Measurements from ENCODE around the gene RRP36.
A peak's percentile ranks its signal among the peaks of the same experiment; 100 is the strongest.

RRP36 gene

GRCh38 chr6:43055966-43056365 is 34.5 kb downstream of the RRP36 start:
- ATAC-seq (replicated peaks) (no peak), DNase-seq (no peak)
- H3K27ac Mint-ChIP-seq = peak overlapping the region; percentile 62
- H3K4me3 Mint-ChIP-seq = no peak overlapping the region
- peaks cover 46 to 70% of the 10 kb centered on the region in 2 donors for H3K4me1 Mint-ChIP-seq
- H3K27me3 Mint-ChIP-seq = no peaks in the 10 kb centered on the region
- no peaks in the 10 kb centered on the region for H3K9me3 Mint-ChIP-seq
- H3K36me3 Mint-ChIP-seq = peaks cover 23 to 53% of the 10 kb centered on the region in 2 donors

GRCh38 chr6:43058531-43058930 is 37.1 kb downstream of the RRP36 start:
- no peak for ATAC-seq (replicated peaks)
- Mint-ChIP-seq H3K9me3 (no peaks in the 10 kb centered on the region), H3K27ac (peak overlapping the region; percentile 99), H3K4me1 (peaks cover 34 to 47% of the 10 kb centered on the region in 2 donors), H3K4me3 (peak overlapping the region; percentile 95 to 98), H3K27me3 (no peaks in the 10 kb centered on the region), H3K36me3 (peaks cover 17 to 46% of the 10 kb centered on the region in 2 donors)
- no peak for DNase-seq

GRCh38 chr6:43059168-43060033 is 38.0 kb downstream of the RRP36 start, which contains the start of the genes KLC4 and MRPL2:
Gene KLC4 (plus strand): TSS chr6:43059631. CDS start chr6:43061336, 1,705 bp downstream.
Gene MRPL2 (minus strand): TSS chr6:43059434. CDS start chr6:43059381, 53 bp downstream.
- H3K36me3 Mint-ChIP-seq = peaks cover 10 to 46% of the 10 kb centered on the region in 2 donors
- DNase-seq (peak; percentile 97), ATAC-seq (replicated peaks) (peak; percentile 97)
- H3K4me1 Mint-ChIP-seq = peaks cover 27 to 39% of the 10 kb centered on the region in 2 donors
- H3K9me3 Mint-ChIP-seq = no peaks in the 10 kb centered on the region
- peak within 1 kb of the TSS; percentile 99 for H3K27ac Mint-ChIP-seq
- peak within 1 kb of the TSS; percentile 95 to 98 for H3K4me3 Mint-ChIP-seq
- no peaks in the 10 kb centered on the region for H3K27me3 Mint-ChIP-seq

- Mint-ChIP-seq H3K4me3 (peak overlapping the region; percentile 95 to 98), H3K36me3 (peaks cover 9 to 44% of the 10 kb centered on the region in 2 donors), H3K27ac (peak overlapping the region; percentile 99), H3K9me3 (no peaks in the 10 kb centered on the region), H3K4me1 (peaks cover 27 to 38% of the 10 kb centered on the region in 2 donors), H3K27me3 (no peaks in the 10 kb centered on the region)
- DNase-seq (no peak), ATAC-seq (replicated peaks) (no peak)
Observed at GRCh38 chr6:43060034-43060754, 38.8 kb downstream of the RRP36 start.

GRCh38 chr6:43060755-43061633 is 39.6 kb downstream of the RRP36 start:
- Mint-ChIP-seq H3K4me3 (peak overlapping the region; percentile 95 to 98), H3K27ac (no peak overlapping the region), H3K27me3 (no peaks in the 10 kb centered on the region), H3K9me3 (no peaks in the 10 kb centered on the region), H3K36me3 (peaks cover 2 to 39% of the 10 kb centered on the region in 2 donors), H3K4me1 (peaks cover 24 to 32% of the 10 kb centered on the region in 2 donors)
- ATAC-seq (replicated peaks) (no peak), DNase-seq (no peak)

GRCh38 chr6:43061861-43062260 is 40.4 kb downstream of the RRP36 start:
- Mint-ChIP-seq H3K4me1 (peaks cover 24 to 30% of the 10 kb centered on the region in 2 donors), H3K36me3 (peaks cover 0 to 42% of the 10 kb centered on the region in 2 donors), H3K27ac (no peak overlapping the region), H3K4me3 (no peak overlapping the region), H3K9me3 (no peaks in the 10 kb centered on the region), H3K27me3 (no peaks in the 10 kb centered on the region)
- DNase-seq (no peak), ATAC-seq (replicated peaks) (no peak)

- Mint-ChIP-seq H3K9me3 (no peaks in the 10 kb centered on the region), H3K4me1 (peaks cover 23 to 27% of the 10 kb centered on the region in 2 donors), H3K4me3 (no peak overlapping the region), H3K27ac (no peak overlapping the region), H3K36me3 (peaks cover 0 to 38% of the 10 kb centered on the region in 2 donors), H3K27me3 (no peaks in the 10 kb centered on the region)
- ATAC-seq (replicated peaks) (no peak), DNase-seq (no peak)
Observed at GRCh38 chr6:43062818-43063217, 41.4 kb downstream of the RRP36 start.

GRCh38 chr6:43070028-43070632 is 48.7 kb downstream of the RRP36 start:
- Mint-ChIP-seq H3K4me1 (no peaks in the 10 kb centered on the region), H3K9me3 (no peaks in the 10 kb centered on the region), H3K4me3 (no peak overlapping the region), H3K27ac (no peak overlapping the region), H3K36me3 (peaks cover 23 to 44% of the 10 kb centered on the region in 2 donors), H3K27me3 (no peaks in the 10 kb centered on the region)
- DNase-seq = no peak
- peak; percentile 68 to 81 for ATAC-seq (replicated peaks)

GRCh38 chr6:43074847-43075669 is 53.6 kb downstream of the RRP36 start:
- ATAC-seq (replicated peaks) (no peak), DNase-seq (no peak)
- H3K36me3 Mint-ChIP-seq = peaks cover 23 to 34% of the 10 kb centered on the region in 2 donors
- H3K4me3 Mint-ChIP-seq = peak overlapping the region in 1 of 2 donors; percentile 58
- H3K27ac Mint-ChIP-seq = no peak overlapping the region
- no peaks in the 10 kb centered on the region for H3K9me3 Mint-ChIP-seq
- H3K27me3 Mint-ChIP-seq = peaks cover 18 to 20% of the 10 kb centered on the region in 2 donors
- peaks cover 2 to 9% of the 10 kb centered on the region in 2 donors for H3K4me1 Mint-ChIP-seq

GRCh38 chr6:43075670-43076463 is 54.4 kb downstream of the RRP36 start, which contains the start of gene PTK7:
Gene PTK7 (plus strand): TSS chr6:43076314. CDS start chr6:43076489, 175 bp downstream.
- Mint-ChIP-seq H3K9me3 (no peaks in the 10 kb centered on the region), H3K27me3 (peaks cover 19 to 22% of the 10 kb centered on the region in 2 donors), H3K27ac (no peak within 1 kb of the TSS), H3K36me3 (peaks cover 19 to 28% of the 10 kb centered on the region in 2 donors), H3K4me1 (peaks cover 2 to 9% of the 10 kb centered on the region in 2 donors), H3K4me3 (peak within 1 kb of the TSS; percentile 74 to 86)
- DNase-seq (no peak), ATAC-seq (replicated peaks) (peak; percentile 65 to 66)

GRCh38 chr6:43076464-43077332 is 55.3 kb downstream of the RRP36 start:
- H3K36me3 Mint-ChIP-seq = peaks cover 18 to 24% of the 10 kb centered on the region in 2 donors
- peaks cover 2 to 9% of the 10 kb centered on the region in 2 donors for H3K4me1 Mint-ChIP-seq
- no peak overlapping the region for H3K27ac Mint-ChIP-seq
- H3K4me3 Mint-ChIP-seq = peak overlapping the region; percentile 74 to 86
- H3K27me3 Mint-ChIP-seq = peaks cover 22 to 26% of the 10 kb centered on the region in 2 donors
- peak; percentile 23 to 26 for ATAC-seq (replicated peaks)
- no peak for DNase-seq
- no peaks in the 10 kb centered on the region for H3K9me3 Mint-ChIP-seq
